GM23338 (cell line): ENCODE results near the gene POLD3. TPM values are rescaled to one million over a fixed set of nuclear protein-coding genes. Genes with fewer than 3 reads are reported as not detected.

ENCODE experiments used
- ATAC-seq: fragments of 200-7000 bp; cut with Tn5 transposase; 3 replicates; pipeline ENCODE4 v1.9.1; 2020
- DNase-seq: peaks from one replicate; pipeline ENCODE4 v3.0.0-alpha.2; 2015; ENCODE audit warnings: low spot score
- H2AFZ ChIP-seq: fragments of 200-600 bp; sonication (generic); 2 replicates; pipeline ENCODE4 v1.8.0; 2016; ENCODE audit warnings: antibody characterized with exemption, mild to moderate bottlenecking, moderate library complexity
- H3F3A ChIP-seq: fragments of 200-600 bp; sonication (generic); replicated peaks from 2 replicates; pipeline ENCODE4 v1.8.0; 2017; ENCODE audit warnings: antibody characterized with exemption, mixed run types, low read depth
- H3K27ac ChIP-seq: fragments of 200-600 bp; sonication (generic); 2 replicates; pipeline ENCODE4 v1.6.1; 2016; ENCODE audit warnings: low read depth
- H3K27me3 ChIP-seq: fragments of 200-600 bp; sonication (generic); 2 replicates; pipeline ENCODE4 v1.8.0; 2016; ENCODE audit warnings: mild to moderate bottlenecking, mixed run types, moderate library complexity; ENCODE audit not compliant: insufficient read depth
- H3K36me3 ChIP-seq: fragments of 200-600 bp; sonication (generic); 2 replicates; pipeline ENCODE4 v1.8.0; 2016; ENCODE audit warnings: mild to moderate bottlenecking; ENCODE audit not compliant: insufficient read depth
- H3K4me1 ChIP-seq: fragments of 200-600 bp; sonication (generic); 2 replicates; pipeline ENCODE4 v1.8.0; 2016; ENCODE audit warnings: mild to moderate bottlenecking, moderate library complexity; ENCODE audit not compliant: insufficient read depth
- H3K4me2 ChIP-seq: fragments of 200-600 bp; sonication (generic); 2 replicates; pipeline ENCODE4 v1.7.1; 2017; ENCODE audit warnings: mixed run types
- H3K4me3 ChIP-seq: fragments of 200-600 bp; sonication (generic); 2 replicates; pipeline ENCODE4 v1.6.1; 2016; ENCODE audit warnings: mixed run types
- H3K79me2 ChIP-seq: fragments of 200-600 bp; sonication (generic); replicated peaks from 2 replicates; pipeline ENCODE4 v1.8.0; 2017; ENCODE audit warnings: mild to moderate bottlenecking; ENCODE audit not compliant: insufficient read depth
- H3K9me2 ChIP-seq: fragments of 200-600 bp; sonication (generic); 2 replicates; pipeline ENCODE4 v1.8.0; 2017; ENCODE audit not compliant: insufficient read depth
- H4K20me1 ChIP-seq: fragments of 200-600 bp; sonication (generic); replicated peaks from 2 replicates; pipeline ENCODE4 v1.8.0; 2017; ENCODE audit warnings: mild to moderate bottlenecking; ENCODE audit not compliant: insufficient read depth
- H3K27ac Mint-ChIP-seq: 2 replicates; pipeline ENCODE4 v1.8.0; 2020; ENCODE audit warnings: inconsistent platforms, mild to moderate bottlenecking, moderate library complexity, mixed read lengths
- H3K27me3 Mint-ChIP-seq: 3 replicates; pipeline ENCODE4 v1.8.0; 2022; ENCODE audit warnings: low read depth, mild to moderate bottlenecking, moderate library complexity, mixed read lengths, inconsistent platforms; ENCODE audit not compliant: insufficient read depth, poor library complexity
- H3K36me3 Mint-ChIP-seq: 3 replicates; pipeline ENCODE4 v1.8.0; 2021; ENCODE audit warnings: low read depth, mild to moderate bottlenecking, inconsistent platforms, moderate library complexity, mixed read lengths
- H3K4me1 Mint-ChIP-seq: 3 replicates; pipeline ENCODE4 v1.8.0; 2020; ENCODE audit warnings: mild to moderate bottlenecking, inconsistent platforms, mixed read lengths
- H3K4me3 Mint-ChIP-seq: 3 replicates; pipeline ENCODE4 v1.8.0; 2021; ENCODE audit warnings: moderate library complexity, mild to moderate bottlenecking, inconsistent platforms, mixed read lengths
- H3K9me3 Mint-ChIP-seq: 3 replicates; pipeline ENCODE4 v1.8.0; 2020; ENCODE audit warnings: moderate library complexity, mild to moderate bottlenecking, inconsistent platforms, mixed read lengths
- CREB1 ChIP-seq: fragments of 250-450 bp; sonication (Bioruptor Pico); IDR thresholded peaks from 2 replicates; pipeline ENCODE4 v1.5.0; 2020; ENCODE audit warnings: low read depth, mild to moderate bottlenecking, moderate library complexity
- EZH2 ChIP-seq: fragments of 200-600 bp; sonication (generic); IDR thresholded peaks from one replicate; pipeline ENCODE4 v1.8.0; 2017; ENCODE audit warnings: antibody characterized with exemption, mild to moderate bottlenecking, low read depth; ENCODE audit not compliant: unreplicated experiment
- EZH2phosphoT487 ChIP-seq: fragments of 200-600 bp; sonication (generic); IDR thresholded peaks from one replicate; pipeline ENCODE4 v1.8.1; 2018; ENCODE audit warnings: antibody characterized with exemption; ENCODE audit not compliant: unreplicated experiment
- JUNB ChIP-seq: IDR thresholded peaks from one replicate; pipeline ENCODE4 v1.6.1; 2016; ENCODE audit warnings: antibody characterized with exemption; ENCODE audit not compliant: unreplicated experiment
- NANOG ChIP-seq: IDR thresholded peaks from 2 replicates; pipeline ENCODE4 v1.6.1; 2016; ENCODE audit warnings: antibody characterized with exemption, borderline replicate concordance
- POLR2AphosphoS5 ChIP-seq: IDR thresholded peaks from 2 replicates; pipeline ENCODE4 v1.6.1; 2016; ENCODE audit warnings: antibody characterized with exemption, low read depth
- REST ChIP-seq: IDR thresholded peaks from one replicate; pipeline ENCODE4 v1.6.1; 2018; ENCODE audit warnings: antibody characterized with exemption; ENCODE audit not compliant: unreplicated experiment
- STAT1 ChIP-seq: IDR thresholded peaks from one replicate; pipeline ENCODE4 v1.6.1; 2016; ENCODE audit warnings: antibody characterized with exemption; ENCODE audit not compliant: unreplicated experiment
- ZNF114 ChIP-seq: fragments of 250-450 bp; sonication (Bioruptor Pico); IDR thresholded peaks from 2 replicates; pipeline ENCODE4 v1.5.0; 2020; ENCODE audit warnings: mild to moderate bottlenecking, moderate library complexity
- ZNF331 ChIP-seq: fragments of 250-450 bp; sonication (Bioruptor Pico); IDR thresholded peaks from 2 replicates; pipeline ENCODE4 v1.5.0; 2020; ENCODE audit warnings: low read depth, mild to moderate bottlenecking, moderate library complexity
- polyA plus RNA-seq: library from polyadenylated mRNA; unstranded; fragments of >200 nt; fragmentation: Nextera tagmentation; extraction: Ambion mirVana; gene quantifications from 2 replicates; pipeline ENCODE4 v1.2.1, GENCODE V29; 2016
- total RNA-seq: library from RNA; depleted of rRNA; stranded (reverse); fragments of >200 nt; shearing (Covaris generic); gene quantifications from 2 replicates; pipeline ENCODE4 v1.2.3, GENCODE V29; 2014
- TF ChIP-seq, protein P1 (sequence below), 2 experiments: fragments of 200-600 bp in 1 of 2; sonication (generic) in 1 of 2; conservative IDR thresholded peaks; 2 replicates each; pipeline versions ENCODE4 v1.5.1 to v1.6.1; 2016 to 2017; ENCODE audit warnings: antibody characterized with exemption in 2 of 2, low read depth in 2 of 2, mild to moderate bottlenecking in 2 of 2, moderate library complexity in 1 of 2
- TF ChIP-seq, protein P2 (sequence below): fragments of 250-450 bp; sonication (Bioruptor Pico); IDR thresholded peaks from 2 replicates; pipeline ENCODE4 v1.5.0; 2020; ENCODE audit warnings: mild to moderate bottlenecking, moderate library complexity
- TF ChIP-seq, protein P3 (sequence below): IDR thresholded peaks from 2 replicates; pipeline ENCODE4 v1.6.1; 2016; ENCODE audit warnings: antibody characterized with exemption

POLD3 gene
- total and polyA plus RNA-seq, 2 experiments from 2014 or later, result 21.9 to 50.1 TPM

DNA sequence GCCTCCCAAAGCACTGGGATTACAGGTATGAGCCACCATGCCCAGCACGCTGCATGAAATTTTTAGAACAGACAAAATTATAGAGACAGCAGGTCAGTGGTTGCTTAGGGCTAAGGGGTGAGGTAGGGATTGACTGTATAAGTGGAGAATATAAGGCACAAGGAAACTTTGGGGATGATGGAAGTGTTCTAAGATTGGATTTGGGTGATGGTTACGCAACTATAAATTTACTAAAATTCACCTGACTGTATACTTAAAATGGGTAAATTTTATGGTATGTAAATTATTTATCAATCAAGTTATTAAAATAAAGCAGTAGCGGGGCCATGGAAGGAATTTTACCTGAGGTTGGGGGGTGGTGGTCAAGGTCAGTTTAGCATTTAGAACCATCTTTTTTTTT lies 16.4 kb upstream of the POLD3 start:
- H3K36me3 ChIP-seq, result no peaks in the 10 kb centered on the region
- DNase-seq (no peak), ATAC-seq (no peak)
- Mint-ChIP-seq H3K36me3 (no peaks in the 10 kb centered on the region; the same call in 2 of the 3 replicates), H3K9me3 (no peaks in the 10 kb centered on the region), H3K27ac (no peak overlapping the region), H3K27me3 (peaks cover 5% of the 10 kb centered on the region), H3K4me1 (no peaks in the 10 kb centered on the region; the same call in 2 of the 3 replicates), H3K4me3 (no peak overlapping the region)
- no peaks in the 10 kb centered on the region for H3K4me1 ChIP-seq
- no peak overlapping the region for H3K27ac ChIP-seq
- no peaks in the 10 kb centered on the region for H3K9me2 ChIP-seq
- no peak overlapping the region for H2AFZ ChIP-seq
- H3K79me2 ChIP-seq, result no peaks in the 10 kb centered on the region
- H3F3A ChIP-seq, result no peaks in the 10 kb centered on the region
- no peaks in the 10 kb centered on the region for H4K20me1 ChIP-seq
- no peaks in the 10 kb centered on the region for H3K27me3 ChIP-seq
- no peak overlapping the region for H3K4me3 ChIP-seq
- TF ChIP-seq REST (no peak), ZNF331 (CRISPR knock-in tag) (no peak), CREB1 (CRISPR knock-in tag) (no peak), EZH2 (no peak), ZNF114 (no peak), STAT1 (no peak), POLR2AphosphoS5 (no peak), JUNB (no peak), EZH2phosphoT487 (no peak), NANOG (no peak)
- TF ChIP-seq, protein P1, sequence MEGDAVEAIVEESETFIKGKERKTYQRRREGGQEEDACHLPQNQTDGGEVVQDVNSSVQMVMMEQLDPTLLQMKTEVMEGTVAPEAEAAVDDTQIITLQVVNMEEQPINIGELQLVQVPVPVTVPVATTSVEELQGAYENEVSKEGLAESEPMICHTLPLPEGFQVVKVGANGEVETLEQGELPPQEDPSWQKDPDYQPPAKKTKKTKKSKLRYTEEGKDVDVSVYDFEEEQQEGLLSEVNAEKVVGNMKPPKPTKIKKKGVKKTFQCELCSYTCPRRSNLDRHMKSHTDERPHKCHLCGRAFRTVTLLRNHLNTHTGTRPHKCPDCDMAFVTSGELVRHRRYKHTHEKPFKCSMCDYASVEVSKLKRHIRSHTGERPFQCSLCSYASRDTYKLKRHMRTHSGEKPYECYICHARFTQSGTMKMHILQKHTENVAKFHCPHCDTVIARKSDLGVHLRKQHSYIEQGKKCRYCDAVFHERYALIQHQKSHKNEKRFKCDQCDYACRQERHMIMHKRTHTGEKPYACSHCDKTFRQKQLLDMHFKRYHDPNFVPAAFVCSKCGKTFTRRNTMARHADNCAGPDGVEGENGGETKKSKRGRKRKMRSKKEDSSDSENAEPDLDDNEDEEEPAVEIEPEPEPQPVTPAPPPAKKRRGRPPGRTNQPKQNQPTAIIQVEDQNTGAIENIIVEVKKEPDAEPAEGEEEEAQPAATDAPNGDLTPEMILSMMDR (conservative IDR thresholded peaks at IDR 0.05; ENCODE audit: low read depth in 2 of 2), result no peak
- TF ChIP-seq, protein P2, sequence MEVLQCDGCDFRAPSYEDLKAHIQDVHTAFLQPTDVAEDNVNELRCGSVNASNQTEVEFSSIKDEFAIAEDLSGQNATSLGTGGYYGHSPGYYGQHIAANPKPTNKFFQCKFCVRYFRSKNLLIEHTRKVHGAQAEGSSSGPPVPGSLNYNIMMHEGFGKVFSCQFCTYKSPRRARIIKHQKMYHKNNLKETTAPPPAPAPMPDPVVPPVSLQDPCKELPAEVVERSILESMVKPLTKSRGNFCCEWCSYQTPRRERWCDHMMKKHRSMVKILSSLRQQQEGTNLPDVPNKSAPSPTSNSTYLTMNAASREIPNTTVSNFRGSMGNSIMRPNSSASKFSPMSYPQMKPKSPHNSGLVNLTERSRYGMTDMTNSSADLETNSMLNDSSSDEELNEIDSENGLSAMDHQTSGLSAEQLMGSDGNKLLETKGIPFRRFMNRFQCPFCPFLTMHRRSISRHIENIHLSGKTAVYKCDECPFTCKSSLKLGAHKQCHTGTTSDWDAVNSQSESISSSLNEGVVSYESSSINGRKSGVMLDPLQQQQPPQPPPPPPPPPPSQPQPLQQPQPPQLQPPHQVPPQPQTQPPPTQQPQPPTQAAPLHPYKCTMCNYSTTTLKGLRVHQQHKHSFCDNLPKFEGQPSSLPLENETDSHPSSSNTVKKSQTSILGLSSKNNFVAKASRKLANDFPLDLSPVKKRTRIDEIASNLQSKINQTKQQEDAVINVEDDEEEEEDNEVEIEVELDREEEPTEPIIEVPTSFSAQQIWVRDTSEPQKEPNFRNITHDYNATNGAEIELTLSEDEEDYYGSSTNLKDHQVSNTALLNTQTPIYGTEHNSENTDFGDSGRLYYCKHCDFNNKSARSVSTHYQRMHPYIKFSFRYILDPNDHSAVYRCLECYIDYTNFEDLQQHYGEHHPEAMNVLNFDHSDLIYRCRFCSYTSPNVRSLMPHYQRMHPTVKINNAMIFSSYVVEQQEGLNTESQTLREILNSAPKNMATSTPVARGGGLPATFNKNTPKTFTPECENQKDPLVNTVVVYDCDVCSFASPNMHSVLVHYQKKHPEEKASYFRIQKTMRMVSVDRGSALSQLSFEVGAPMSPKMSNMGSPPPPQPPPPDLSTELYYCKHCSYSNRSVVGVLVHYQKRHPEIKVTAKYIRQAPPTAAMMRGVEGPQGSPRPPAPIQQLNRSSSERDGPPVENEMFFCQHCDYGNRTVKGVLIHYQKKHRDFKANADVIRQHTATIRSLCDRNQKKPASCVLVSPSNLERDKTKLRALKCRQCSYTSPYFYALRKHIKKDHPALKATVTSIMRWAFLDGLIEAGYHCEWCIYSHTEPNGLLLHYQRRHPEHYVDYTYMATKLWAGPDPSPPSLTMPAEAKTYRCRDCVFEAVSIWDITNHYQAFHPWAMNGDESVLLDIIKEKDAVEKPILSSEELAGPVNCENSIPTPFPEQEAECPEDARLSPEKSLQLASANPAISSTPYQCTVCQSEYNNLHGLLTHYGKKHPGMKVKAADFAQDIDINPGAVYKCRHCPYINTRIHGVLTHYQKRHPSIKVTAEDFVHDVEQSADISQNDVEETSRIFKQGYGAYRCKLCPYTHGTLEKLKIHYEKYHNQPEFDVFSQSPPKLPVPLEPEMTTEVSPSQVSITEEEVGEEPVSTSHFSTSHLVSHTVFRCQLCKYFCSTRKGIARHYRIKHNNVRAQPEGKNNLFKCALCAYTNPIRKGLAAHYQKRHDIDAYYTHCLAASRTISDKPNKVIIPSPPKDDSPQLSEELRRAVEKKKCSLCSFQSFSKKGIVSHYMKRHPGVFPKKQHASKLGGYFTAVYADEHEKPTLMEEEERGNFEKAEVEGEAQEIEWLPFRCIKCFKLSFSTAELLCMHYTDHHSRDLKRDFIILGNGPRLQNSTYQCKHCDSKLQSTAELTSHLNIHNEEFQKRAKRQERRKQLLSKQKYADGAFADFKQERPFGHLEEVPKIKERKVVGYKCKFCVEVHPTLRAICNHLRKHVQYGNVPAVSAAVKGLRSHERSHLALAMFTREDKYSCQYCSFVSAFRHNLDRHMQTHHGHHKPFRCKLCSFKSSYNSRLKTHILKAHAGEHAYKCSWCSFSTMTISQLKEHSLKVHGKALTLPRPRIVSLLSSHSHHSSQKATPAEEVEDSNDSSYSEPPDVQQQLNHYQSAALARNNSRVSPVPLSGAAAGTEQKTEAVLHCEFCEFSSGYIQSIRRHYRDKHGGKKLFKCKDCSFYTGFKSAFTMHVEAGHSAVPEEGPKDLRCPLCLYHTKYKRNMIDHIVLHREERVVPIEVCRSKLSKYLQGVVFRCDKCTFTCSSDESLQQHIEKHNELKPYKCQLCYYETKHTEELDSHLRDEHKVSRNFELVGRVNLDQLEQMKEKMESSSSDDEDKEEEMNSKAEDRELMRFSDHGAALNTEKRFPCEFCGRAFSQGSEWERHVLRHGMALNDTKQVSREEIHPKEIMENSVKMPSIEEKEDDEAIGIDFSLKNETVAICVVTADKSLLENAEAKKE (CRISPR knock-in tag), result no peak
- TF ChIP-seq, protein P3, sequence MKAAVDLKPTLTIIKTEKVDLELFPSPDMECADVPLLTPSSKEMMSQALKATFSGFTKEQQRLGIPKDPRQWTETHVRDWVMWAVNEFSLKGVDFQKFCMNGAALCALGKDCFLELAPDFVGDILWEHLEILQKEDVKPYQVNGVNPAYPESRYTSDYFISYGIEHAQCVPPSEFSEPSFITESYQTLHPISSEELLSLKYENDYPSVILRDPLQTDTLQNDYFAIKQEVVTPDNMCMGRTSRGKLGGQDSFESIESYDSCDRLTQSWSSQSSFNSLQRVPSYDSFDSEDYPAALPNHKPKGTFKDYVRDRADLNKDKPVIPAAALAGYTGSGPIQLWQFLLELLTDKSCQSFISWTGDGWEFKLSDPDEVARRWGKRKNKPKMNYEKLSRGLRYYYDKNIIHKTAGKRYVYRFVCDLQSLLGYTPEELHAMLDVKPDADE, result no peak
- H3K4me2 ChIP-seq, result no peak overlapping the region
